ENCODE measurements around the gene PPIA.

Gene PPIA

DNA sequence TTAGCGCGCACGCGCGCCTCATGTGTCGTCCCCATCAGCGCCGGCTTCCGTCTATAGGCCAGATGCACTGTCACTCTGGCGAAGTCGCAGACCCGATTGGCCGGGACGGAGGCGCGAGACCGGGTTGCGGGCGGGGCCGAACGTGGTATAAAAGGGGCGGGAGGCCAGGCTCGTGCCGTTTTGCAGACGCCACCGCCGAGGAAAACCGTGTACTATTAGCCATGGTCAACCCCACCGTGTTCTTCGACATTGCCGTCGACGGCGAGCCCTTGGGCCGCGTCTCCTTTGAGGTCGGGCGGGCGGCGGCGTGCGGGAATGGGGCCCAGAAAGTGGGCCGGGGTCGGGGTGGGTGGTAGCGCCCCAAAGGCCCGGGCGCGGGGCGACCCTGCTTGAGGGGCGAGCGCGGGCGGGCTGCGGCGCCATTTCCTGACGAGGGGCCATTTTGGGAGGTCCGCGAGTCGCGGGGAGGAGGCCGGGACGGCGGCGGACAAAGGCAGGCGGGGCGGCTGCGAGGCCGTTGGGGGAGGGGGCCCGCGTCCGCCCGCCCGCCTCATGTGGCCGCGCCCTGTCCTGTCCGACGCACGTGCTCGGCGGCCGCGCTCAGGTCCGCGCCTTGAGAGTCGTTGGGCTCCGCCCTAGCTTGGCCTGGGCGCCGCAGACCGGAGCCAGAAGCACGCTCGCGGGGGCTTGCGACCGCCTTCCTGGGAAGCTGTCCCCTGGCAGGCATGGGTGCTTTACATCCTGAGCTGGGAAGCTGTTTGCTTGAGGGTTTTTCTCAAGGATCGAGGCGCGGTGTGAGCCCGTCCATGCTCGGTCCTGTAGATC, at the start of gene PPIA:
Gene PPIA (plus strand): TSS at position 178 of the 825 bp plus-strand sequence. CDS start 44 bp downstream, at position 222.
- CTCF ChIA-PET: interaction anchor here (0.7 to 4.4 kb wide), 4 partner anchors 9 to 86 kb away, joined by 3 to 24 read pairs (median 6); no protein-coding TSS in a partner anchor
- POLR2A ChIA-PET: interaction anchor here (0.5 to 1.8 kb wide), 9 partner anchors 9 to 223 kb away, joined by 3 to 10 read pairs (median 3); partner anchors contain the start of gene OGDH
- TF ChIP-seq, protein P1, sequence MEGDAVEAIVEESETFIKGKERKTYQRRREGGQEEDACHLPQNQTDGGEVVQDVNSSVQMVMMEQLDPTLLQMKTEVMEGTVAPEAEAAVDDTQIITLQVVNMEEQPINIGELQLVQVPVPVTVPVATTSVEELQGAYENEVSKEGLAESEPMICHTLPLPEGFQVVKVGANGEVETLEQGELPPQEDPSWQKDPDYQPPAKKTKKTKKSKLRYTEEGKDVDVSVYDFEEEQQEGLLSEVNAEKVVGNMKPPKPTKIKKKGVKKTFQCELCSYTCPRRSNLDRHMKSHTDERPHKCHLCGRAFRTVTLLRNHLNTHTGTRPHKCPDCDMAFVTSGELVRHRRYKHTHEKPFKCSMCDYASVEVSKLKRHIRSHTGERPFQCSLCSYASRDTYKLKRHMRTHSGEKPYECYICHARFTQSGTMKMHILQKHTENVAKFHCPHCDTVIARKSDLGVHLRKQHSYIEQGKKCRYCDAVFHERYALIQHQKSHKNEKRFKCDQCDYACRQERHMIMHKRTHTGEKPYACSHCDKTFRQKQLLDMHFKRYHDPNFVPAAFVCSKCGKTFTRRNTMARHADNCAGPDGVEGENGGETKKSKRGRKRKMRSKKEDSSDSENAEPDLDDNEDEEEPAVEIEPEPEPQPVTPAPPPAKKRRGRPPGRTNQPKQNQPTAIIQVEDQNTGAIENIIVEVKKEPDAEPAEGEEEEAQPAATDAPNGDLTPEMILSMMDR (IDR thresholded peaks at IDR 0.05; ENCODE audit: control extremely low read depth, extremely low read depth, low read depth, missing control alignments): no peak
- DNase-seq (ENCODE audit: extremely low spot score): peak; percentile 100

DNA sequence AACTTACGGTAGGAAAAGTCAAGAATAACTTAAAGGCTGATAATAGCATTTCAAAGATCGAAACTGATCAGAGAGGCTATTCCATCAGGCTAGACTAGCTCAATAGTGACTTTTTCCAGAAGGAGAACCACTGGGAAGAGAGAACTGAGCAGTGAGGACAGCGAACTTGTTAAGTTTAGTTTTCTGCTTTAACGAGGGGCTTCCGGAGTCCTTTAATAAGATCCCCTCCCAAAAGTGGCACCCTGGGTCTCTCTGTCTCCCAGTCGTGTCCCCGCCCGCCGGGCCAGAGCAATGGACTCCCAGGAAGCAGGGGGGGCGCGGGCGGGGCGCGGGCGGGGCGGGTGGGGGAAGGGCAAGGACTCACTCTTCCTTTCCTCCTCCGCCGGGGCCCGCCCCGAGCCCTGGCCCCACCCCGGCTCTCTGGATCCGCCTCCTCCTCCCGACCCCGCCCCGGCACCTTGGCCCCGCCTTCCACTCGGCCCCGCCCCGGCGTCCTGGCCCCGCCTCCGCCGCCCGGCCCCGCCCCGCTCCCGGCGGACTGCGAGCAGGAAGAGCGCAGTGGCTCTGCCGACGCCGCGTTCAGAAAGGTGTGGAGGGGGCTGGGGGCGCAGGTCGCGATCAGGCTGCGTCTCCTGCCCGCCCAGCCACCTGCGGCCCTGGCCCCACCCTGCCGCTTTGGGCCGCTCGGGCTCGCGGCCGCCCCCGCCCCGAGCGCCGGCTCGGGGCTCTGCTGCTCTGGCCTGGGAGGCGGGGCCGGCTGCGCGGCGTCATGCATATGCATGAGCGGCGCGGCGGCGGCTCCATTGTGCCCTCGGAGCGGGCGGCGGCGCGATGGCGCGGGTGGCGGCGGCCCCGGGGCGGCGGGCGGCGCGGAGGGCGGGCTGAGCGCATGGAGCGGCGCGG, 48.2 kb upstream of the PPIA start, which contains the start of gene ZMIZ2:
Gene ZMIZ2 (plus strand): TSS at position 803 of the 903 bp plus-strand sequence. CDS start 7,403 bp downstream, outside the sequence.
- ChIA-PET CTCF (interaction anchor here (1.3 kb wide), 1 partner anchor 99 kb away, joined by 3 read pairs; the partner anchor contains the start of gene H2AZ2), POLR2A (no interaction called here)
- TF ChIP-seq, protein P1 (IDR thresholded peaks at IDR 0.05; ENCODE audit: control extremely low read depth, extremely low read depth, low read depth, missing control alignments): no peak
- DNase-seq (ENCODE audit: extremely low spot score): peak; percentile 97

DNA sequence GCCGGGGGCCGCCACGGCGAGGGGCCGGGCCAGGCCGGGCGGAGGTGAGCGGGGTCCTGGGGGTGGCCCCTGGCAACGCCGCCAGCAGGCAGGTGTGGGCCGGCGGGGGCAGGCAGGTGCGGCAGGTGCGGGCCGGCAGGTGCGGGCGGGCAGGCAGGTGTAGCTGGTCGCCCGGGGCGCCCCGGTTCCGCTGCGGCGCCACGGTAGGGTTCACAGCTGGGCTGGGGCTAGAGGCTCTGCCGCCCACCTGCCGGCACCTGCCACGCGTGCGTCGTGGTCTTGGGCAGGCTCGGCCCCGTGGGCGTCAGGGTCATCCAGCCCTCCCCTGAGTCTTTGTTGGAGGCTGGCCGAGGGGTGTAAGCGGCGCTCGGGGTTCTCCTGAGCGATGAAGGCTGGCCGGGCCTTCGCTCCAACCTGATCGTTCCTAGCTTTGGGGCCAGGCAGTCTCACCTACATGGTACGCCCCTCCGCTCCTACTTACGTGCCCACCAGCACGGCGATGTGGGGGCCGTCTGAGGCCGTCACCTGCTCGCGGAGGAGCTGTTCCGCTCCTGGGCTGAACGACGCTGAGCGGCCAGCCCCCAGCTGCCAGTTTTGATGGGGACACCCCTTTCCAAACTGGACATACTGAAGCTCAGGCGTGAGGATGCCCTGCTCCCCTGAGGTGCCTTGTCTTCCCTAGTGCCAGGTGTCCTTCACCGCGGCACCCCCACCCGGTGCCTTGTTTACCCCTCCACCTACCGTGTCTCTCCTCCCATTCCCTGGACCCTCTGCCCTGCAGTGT, 47.3 kb upstream of the PPIA start:
- TF ChIP-seq, protein P1 (IDR thresholded peaks at IDR 0.05; ENCODE audit: control extremely low read depth, extremely low read depth, low read depth, missing control alignments): no peak
- ChIA-PET CTCF (interaction anchor here (0.7 to 1.4 kb wide), 7 partner anchors 13 to 911 kb away, joined by 3 to 4 read pairs (median 3); partner anchors contain the start of gene H2AZ2), POLR2A (interaction anchor here (0.5 to 1.7 kb wide), 4 partner anchors 19 to 258 kb away, joined by 3 to 4 read pairs (median 4); no protein-coding TSS in a partner anchor)
- DNase-seq (ENCODE audit: extremely low spot score): peak; percentile 57

DNA sequence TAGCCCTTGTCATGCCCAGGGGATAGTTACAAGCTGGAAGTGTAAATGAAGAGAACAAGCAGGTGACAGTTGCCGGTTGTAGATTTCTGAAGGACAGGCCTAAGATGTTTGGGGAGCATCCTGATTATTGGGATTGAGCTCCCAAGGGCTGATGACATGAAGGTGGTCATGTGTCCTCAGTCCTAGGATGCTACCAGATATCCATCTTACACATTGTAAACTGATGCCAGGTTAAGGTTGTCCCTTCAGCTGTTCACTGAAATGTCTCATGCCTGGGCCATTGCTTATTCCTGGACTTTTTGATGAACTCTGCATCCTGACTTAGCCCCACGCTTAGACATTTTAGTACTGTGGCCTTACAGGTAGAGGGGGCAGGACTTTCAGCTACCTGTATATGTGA, 46.5 kb upstream of the PPIA start:
- ChIA-PET POLR2A (interaction anchor here (0.6 to 1.7 kb wide), 4 partner anchors 18 to 152 kb away, joined by 3 to 4 read pairs (median 3); no protein-coding TSS in a partner anchor), CTCF (interaction anchor here (0.7 to 1.4 kb wide), 8 partner anchors 14 to 912 kb away, joined by 3 to 4 read pairs (median 3); partner anchors contain the start of gene H2AZ2)
- no peak for DNase-seq (ENCODE audit: extremely low spot score)
- TF ChIP-seq, protein P1 (IDR thresholded peaks at IDR 0.05; ENCODE audit: control extremely low read depth, extremely low read depth, low read depth, missing control alignments): no peak

DNA sequence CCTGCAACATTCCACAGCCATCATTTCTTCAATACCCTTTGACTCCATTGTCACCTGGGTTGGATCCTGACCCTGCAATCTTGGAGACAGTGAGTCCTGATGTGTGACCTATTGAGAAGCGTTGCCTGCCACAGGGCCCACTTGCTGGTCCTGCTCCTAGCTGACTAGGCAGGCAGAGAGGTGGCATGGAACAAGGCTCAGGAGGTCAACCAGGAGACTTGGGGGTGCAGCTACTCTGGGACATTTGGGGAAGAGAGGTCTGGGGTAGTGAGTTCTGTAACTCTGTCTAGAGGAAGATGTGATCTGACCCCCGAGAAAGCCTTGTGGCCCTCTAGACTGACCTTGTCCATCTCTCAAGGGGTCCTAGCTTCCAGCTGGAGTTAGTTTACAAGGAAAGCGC, 46.1 kb upstream of the PPIA start:
- POLR2A ChIA-PET: interaction anchor here (1.0 to 1.7 kb wide), 3 partner anchors 47 to 130 kb away, joined by 3 to 4 read pairs (median 3); partner anchors contain the start of gene PPIA
- DNase-seq (ENCODE audit: extremely low spot score): no peak
- CTCF ChIA-PET: interaction anchor here (0.7 to 1.5 kb wide), 8 partner anchors 8 to 912 kb away, joined by 3 to 4 read pairs (median 4); no protein-coding TSS in a partner anchor
- TF ChIP-seq, protein P1 (IDR thresholded peaks at IDR 0.05; ENCODE audit: control extremely low read depth, extremely low read depth, low read depth, missing control alignments): no peak

Data from GM10248 (cell line).